ENCODE data around the gene GPC3. TPM values are rescaled to one million over a fixed set of nuclear protein-coding genes. Genes with fewer than 3 reads are reported as not detected.
A peak's percentile ranks its signal among the peaks of the same experiment; 100 is the strongest.

Gene GPC3
- total RNA-seq, 1 donor: not detected

GRCh38 chrX:133804072-133804471, 181.3 kb downstream of the GPC3 start:
- TF ChIP-seq CTCF (IDR thresholded peaks at IDR 0.05; ENCODE audit: insufficient read depth, low read depth, low read length): no peak
- DNase-seq (ENCODE audit: low read depth): no peak
- H3K4me3 ChIP-seq (ENCODE audit: low read depth, low read length): no peak overlapping the region

DNA sequence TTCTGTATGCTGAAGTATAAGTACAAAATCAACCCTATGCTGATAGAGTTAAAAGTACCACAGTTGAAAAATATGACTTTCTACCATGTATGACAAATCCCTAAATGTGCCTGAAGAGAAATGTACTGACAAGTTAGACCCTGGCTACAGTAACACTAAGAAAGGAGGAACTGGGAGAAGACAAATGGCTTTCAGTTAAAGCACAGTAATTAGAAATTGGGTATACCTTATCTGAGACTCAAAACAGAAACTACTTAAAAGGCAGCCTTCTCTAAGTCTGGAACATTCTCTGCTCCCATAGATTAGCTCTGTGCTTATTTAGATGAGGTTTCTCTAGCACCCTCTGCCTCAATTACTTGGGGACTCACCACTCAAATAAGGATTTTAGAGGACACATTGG, 189.1 kb downstream of the GPC3 start:
- H3K4me3 ChIP-seq (ENCODE audit: low read depth, low read length): no peak overlapping the region
- TF ChIP-seq CTCF (IDR thresholded peaks at IDR 0.05; ENCODE audit: insufficient read depth, low read depth, low read length): no peak
- no peak for DNase-seq (ENCODE audit: low read depth)

DNA sequence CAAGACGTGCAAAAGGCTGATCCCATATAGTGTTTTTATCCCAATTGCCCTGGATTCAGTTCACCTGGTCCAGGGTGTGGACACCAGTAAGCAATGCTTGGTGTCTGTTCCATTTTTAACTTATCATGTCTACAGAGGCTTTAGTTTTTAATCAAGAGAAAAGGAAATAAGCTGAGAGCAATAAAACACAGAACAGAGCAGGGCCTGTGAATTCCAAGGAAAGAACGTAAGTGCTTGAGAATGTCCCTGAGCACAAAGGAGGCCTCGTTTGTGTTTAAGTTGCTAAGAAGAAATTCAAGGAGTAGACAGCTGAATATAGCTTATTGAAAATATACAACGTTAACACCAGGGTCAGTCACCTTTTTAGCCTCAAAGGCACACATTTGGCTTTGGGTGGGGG, 191.3 kb downstream of the GPC3 start:
- peak; percentile 2 for DNase-seq (ENCODE audit: low read depth)
- no peak overlapping the region for H3K4me3 ChIP-seq (ENCODE audit: low read depth, low read length)
- TF ChIP-seq CTCF (IDR thresholded peaks at IDR 0.05; ENCODE audit: insufficient read depth, low read depth, low read length): no peak

DNA sequence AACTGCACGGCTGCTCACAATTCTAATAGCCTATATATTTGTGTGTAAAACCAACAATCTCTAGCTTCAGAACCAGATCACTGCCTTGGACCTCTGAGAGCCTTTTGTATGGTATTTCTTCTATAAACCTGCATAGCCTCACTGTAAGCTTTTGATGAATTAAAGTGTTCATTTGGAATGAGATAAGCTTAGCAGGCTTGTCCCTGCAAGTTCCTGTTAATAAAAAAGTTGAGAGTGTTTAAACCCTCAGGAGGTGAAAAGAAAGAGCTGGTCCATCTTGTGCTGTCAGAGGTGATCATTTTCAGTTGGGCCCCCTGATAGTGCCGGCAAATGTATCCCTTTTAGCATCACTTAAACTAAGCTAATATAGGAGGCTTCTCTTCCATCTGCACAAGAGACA, 191.8 kb downstream of the GPC3 start:
- H3K4me3 ChIP-seq (ENCODE audit: low read depth, low read length): no peak overlapping the region
- DNase-seq (ENCODE audit: low read depth): no peak
- no peak for TF ChIP-seq CTCF (IDR thresholded peaks at IDR 0.05; ENCODE audit: insufficient read depth, low read depth, low read length)

DNA sequence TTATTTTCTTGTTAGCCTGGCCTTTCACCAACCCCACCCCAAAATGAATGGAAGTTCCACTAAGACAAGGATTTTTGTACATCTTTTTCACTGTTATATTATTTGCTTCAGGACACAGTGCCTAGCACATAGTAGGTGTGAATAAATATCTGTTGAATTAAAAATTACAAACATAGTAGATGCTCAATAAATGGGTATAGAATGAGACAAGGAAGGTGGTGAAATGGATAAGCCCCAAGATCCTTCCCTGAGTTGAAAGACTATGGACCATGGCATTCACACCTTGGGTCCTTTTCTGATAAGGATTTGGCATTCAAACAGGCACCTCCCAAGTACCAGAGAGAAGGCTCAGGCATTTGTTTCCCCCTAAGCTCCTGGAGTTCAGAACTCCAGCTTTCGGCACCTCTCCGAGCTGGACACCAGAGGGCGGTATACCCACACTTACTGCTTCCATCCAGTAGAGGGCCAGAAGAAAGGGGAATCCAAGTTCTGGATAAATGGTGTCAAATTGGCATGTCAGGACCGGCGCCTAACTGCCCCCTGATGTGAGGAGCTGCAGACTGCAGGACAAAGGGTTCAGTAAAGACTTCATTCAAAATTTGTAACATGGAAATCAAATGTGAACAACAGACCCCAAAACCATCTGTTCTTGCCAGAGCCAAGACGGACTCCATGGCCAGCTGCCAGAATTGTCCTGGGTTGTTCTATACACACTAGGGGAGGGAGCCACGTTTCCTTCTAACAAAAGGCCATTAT, 193.0 kb downstream of the GPC3 start:
- peak overlapping the region; percentile 39 for H3K4me3 ChIP-seq (ENCODE audit: low read depth, low read length)
- peak; percentile 60 for DNase-seq (ENCODE audit: low read depth)
- peak; percentile 99 for TF ChIP-seq CTCF (IDR thresholded peaks at IDR 0.05; ENCODE audit: insufficient read depth, low read depth, low read length)

- no peak overlapping the region for H3K4me3 ChIP-seq (ENCODE audit: low read depth, low read length)
- TF ChIP-seq CTCF (IDR thresholded peaks at IDR 0.05; ENCODE audit: insufficient read depth, low read depth, low read length): no peak
- DNase-seq (ENCODE audit: low read depth): no peak
These were observed 195.6 kb downstream of the GPC3 start for GRCh38 chrX:133789829-133790228.

DNA sequence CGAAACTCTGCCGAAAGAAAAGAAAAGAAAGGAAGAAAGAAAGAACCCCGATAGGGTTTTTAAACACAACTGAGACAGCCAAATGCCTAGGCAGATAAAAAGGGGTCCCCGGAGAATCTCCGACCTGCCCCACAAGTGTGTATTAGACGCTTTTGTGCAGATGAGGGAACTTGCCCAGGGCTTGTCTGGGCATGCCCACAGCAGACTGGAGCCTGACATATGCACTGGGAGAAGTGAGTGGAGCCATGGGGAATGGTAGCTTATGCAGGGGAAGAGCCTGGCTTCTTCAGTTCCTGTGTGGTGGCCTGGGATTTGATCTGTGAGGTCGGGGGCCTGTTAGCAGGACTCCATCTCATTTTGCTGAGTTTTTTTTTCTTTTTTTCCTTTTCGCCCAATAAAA, 199.0 kb downstream of the GPC3 start:
- no peak for DNase-seq (ENCODE audit: low read depth)
- no peak overlapping the region for H3K4me3 ChIP-seq (ENCODE audit: low read depth, low read length)
- TF ChIP-seq CTCF (IDR thresholded peaks at IDR 0.05; ENCODE audit: insufficient read depth, low read depth, low read length): no peak
